ENCODE data around the gene GRIK5.
"Not testable (repeated sequence)": the region's sequence is repeated elsewhere in the genome, so short reads cannot be mapped to it uniquely, and the experiment has no call there.

The GRIK5 gene

GRCh38 chr19:42045575-42045974 lies 24.4 kb downstream of the GRIK5 start:
- no peak for DNase-seq

DNA sequence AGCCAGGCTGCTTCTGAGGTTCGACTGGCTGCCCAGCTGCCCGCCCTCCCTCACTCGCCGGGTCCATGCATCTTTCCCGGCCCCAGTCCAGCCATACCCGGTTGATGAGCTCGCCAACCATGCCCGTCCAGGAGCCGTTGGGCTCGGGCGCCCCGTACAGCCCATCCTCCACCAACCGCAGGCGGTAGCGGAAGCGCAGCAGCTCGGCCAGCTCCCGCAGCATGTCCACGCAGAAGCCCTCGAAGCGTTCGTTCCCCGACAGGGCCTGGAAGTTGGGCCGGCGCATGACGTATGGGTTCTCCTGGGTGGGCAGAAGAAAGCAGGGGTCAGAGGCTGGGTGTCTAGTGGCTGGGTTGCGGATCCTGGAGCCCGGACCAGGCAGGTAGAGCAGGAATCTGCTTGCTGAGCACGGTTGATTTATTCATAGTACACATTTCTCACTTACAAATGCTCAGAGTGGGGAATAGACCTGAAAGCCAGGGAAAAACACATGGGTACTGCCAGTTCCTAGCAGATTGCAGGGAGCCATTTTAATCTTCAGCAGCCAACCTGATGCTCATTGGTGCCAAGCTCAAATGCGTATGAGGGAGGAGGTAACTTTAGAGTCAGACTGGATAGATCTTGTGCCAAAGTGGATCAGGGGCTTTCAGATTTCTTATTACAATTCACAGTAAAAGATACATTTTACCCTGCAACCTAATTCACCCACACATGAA lies 27.4 kb downstream of the GRIK5 start:
- DNase-seq, result no peak

- not testable (repeated sequence) for DNase-seq
These were observed 29.5 kb downstream of the GRIK5 start for GRCh38 chr19:42040491-42040890.

DNA sequence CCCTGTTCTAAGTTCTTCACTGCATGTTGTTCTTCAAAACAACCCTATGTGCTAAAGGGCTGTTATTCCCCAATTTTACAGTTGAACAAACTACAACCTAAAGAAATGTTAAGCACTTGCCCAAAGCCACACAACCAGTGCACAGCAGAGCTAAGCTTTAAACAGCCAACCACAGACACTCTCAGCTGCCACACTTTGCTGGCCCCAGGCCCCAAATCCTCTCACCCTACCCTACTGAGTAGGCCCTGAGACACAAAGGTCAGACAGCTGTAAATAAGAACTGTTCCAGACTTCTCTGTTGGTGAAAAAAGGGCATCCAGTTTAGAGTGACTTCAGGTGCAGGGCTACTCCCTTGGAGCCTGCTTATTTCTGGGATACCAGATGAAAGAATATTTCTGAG lies 30.0 kb downstream of the GRIK5 start:
- DNase-seq, result no peak

DNA sequence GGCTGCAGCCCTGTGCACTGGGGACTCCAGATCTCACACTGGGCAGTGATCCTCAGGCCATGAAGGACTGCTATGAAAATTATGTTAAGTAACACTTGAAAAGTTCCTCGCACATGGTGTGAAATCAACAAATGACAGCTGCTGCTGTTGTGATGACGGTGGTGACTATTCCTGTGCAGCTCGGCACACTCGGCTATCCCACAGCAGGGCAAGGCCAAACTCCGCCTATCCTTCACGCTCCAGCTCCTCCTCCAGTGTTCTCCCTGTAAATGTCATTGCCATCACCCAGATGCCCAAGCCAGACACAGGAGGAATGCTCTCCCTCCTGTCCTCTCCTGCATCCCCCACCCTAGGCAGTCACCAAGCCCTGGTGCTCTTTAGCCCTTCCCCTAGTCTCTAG lies 31.3 kb downstream of the GRIK5 start:
- DNase-seq, result no peak

- no peak for DNase-seq
These were observed 32.4 kb downstream of the GRIK5 start for GRCh38 chr19:42037649-42038048.

DNA sequence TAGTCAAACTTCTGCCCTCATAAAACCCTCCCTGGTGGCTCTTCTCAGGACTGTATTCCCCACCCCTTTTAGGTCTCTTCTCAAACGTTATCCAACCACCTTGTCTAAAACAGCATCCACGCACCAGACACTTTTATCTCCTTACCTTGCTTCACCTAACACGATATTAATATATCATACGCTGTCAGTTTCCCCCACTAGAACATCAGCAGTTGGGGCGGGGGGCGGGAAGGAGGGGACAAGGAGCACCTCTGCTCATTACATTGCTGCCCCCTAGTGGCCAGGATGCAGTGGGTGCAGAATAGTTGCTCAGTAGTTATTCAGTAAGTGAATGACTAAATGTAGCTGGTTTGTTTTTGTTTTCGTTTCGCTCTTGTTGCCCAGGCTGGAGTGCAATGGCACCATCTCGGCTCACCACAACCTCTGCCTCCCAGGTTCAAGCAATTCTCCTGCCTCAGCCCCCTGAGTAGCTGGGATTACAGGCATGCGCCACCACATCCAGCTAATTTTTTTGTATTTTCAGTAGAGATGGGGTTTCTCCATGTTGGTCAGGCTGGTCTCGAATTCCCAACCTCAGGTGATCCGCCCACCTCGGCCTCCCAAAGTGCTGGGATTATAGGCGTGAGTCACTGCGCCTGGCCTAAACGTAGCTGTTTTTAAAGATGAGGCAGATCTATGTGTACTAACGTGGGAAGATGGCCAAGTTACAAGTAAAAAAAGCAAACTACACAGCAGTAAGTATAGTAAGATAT lies 35.2 kb downstream of the GRIK5 start:
- DNase-seq, result peak; percentile 80

DNA sequence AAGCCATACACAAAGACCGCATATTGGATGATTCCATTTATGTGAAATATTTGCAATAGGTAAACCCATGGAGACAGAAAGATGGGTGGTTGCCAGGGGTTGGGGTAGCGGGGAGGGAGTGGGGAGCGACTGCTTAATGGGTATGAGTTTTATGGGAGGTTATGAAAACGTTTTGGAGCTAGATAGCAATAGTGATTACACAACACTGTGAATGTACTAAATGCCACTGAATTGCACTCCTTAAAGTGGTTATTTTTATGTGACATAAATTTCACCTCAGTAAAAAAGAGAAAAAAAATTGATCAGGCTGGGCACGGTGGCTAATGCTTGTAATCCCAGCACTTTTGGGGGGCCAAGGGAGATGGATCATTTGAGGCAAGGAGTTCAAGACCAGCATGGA lies 36.6 kb downstream of the GRIK5 start:
- no peak for DNase-seq

DNA sequence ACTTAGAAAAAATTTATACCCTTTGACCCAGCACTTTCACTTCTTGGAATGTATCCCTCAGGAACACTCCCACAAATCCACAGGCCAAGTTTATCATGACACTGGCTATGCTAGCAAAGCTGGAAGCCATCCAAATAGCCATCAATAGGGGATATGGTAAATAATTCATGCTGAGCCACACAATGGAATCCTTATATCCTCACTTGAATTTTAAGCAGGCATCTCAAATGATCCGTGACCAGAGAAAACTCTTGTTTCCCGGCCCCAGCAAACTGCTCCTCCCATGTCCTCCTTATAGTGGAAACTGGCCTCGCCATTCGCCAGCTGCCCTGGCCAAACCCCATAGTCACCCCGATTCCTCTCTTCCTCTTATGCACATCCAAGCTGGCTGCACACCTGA lies 37.6 kb downstream of the GRIK5 start:
- DNase-seq, result no peak

- DNase-seq, result no peak
These were observed 39.2 kb downstream of the GRIK5 start for GRCh38 chr19:42030645-42031440.

DNA sequence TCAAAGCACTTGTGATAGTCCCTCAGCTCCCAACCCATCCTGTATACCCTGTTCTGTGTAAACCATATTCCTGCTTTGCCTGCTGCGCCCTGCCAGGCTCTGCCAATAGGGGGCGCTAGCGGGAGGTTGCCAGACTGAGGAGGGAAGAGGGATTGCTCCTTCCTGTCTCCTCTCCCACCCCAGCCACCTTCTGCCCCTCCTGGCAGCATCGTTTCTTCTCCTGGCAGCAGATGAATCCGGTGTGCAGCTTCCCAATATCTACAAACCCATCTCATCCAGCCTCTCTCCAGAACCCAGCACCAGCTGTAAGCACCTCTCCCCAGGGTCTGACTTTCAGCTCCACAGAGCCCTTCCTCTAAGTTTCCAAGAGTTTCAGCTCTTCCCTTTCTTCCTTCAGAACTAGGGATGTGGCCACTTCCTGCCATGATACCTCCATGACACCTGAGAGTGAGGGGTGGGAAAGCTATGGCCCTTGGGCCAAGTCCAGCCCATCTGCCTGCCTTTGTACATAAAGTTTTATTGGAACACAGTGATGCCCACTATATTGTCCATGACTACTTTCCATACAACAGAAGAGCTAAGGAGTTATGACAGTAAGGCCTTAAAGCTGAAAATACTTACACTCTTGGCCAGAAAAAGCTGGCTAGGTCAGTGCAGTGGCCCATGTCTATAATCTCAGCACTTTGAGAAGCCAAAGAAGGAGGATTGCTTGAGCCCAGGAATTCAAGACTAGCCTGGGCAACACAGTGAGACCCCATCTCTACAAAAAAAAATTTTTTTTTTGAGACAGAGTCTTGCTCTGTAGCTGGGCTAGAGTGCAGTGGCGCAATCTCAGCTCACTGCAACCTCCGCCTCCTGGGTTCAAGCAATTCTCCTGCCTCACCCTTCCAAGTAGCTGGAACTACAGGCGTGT lies 41.4 kb downstream of the GRIK5 start:
- peak; percentile 24 for DNase-seq

- DNase-seq, result no peak
These were observed 45.3 kb downstream of the GRIK5 start for GRCh38 chr19:42024622-42025111.

DNA sequence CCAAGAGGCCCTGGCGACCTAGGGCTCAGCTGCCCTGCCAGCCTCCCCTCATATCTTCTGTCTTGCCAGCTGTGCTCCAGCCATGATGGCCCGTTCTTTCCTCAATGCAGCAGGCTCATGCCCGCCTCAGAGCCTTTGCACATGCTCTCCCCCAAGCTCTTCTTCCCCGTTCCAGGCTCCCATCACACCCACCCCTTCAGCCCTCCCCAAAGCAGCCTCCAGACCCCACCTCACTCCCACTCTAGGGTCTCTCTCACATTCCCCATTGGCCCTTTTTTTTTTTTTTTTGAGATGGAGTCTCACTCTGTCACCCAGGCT lies 46.1 kb downstream of the GRIK5 start:
- DNase-seq, result no peak

DNA sequence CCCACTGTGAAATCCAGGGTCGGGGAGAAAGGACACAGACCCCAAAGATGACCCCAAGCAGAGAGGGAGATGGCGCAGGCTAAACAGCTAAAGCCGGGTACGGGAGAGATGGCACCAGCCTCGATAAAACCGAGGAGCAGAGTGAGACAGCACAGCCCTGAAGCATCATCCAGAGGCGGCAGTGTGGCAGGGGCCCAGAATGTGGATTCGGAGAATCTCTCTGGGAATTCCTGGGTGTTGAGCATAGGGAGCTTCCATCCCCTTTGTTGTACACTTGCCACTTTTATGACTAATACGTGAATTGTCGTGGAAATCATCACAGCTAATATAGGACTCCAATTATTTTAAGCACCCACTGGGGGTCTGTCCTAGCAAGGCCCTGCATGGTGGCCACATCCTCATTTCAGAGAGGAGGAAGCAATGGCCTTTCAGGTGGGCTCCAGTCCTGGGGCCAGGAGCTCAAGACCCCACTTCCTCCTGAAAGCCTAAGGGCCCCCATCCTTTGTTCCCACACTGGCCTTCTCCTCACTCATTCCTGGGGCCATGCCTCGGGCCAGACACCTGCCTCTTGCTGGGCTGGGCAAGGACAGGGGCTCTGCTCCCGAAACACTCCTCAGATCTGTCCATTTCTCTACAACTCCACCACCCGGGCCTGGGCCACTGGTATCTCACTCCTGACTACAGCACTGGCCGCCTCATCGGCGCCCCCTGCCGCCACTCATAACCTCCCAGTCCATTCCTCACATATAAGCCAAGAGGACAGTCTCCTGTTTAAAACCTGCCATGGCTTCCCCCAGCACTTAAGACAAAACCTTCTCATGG lies 46.7 kb downstream of the GRIK5 start:
- DNase-seq, result peak; percentile 33

DNA sequence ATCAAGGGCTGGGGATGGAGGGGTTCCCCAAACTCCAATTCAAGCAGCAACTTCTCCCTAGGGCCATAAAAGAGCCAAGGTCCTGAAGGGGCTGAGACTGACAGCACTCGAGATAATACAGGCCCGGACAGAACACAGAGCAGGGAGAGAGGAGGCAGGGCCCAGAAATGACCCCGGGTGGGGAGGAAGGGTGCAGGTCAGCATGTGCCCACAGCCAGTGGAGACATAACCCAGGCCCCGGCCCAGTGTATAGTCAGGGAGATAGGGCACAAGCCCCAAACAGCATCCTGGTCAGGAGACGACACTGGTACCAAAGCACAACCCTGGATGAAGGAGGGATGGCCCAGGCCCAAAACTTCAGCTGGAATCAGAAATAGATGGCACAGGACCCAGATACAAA lies 47.4 kb downstream of the GRIK5 start:
- DNase-seq, result no peak

- DNase-seq, result no peak
These were observed 48.8 kb downstream of the GRIK5 start for GRCh38 chr19:42021185-42021584.

GRCh38 chr19:42018503-42019193 lies 51.4 kb downstream of the GRIK5 start:
- DNase-seq, result no peak

DNA sequence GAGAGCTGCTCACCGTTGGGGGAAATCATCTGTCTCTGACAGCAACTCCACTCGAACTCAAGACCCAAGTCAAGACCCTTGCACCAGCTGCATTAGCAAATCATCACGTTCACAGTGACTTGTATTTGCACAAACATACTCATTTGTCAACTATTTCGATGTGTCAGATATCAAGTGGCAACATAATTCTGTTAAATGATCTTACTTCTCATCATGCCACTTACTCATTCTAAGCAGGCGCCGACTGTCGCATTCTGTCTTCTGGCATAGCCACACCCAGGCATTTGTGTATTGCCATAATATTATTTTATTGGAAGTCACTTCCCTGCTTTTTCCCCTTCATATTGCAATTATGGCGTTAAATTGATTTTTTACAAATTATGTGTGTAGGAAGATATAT lies 53.0 kb downstream of the GRIK5 start:
- no peak for DNase-seq

- DNase-seq, result not testable (repeated sequence)
These were observed 57.3 kb downstream of the GRIK5 start for GRCh38 chr19:42012747-42013146.

- no peak for DNase-seq
These were observed 59.5 kb downstream of the GRIK5 start for GRCh38 chr19:42010245-42011126.
